Activated CD4-positive, alpha-beta T cell treated with anti-CD3 and anti-CD28 coated beads, Interleukin-2, amount 10 ng/mL, durations not matched to agents 24 days and 14 days (primary cell): ENCODE results near the gene DHFR. TPM values are rescaled to one million over a fixed set of nuclear protein-coding genes. Genes with fewer than 3 reads are reported as not detected.

Experiments
- DNase-seq: peaks from one replicate; pipeline ENCODE4 v3.0.0; 2022
- H3K27ac Mint-ChIP-seq: one replicate; pipeline ENCODE4 v1.8.0; 2022; ENCODE audit warnings: mild to moderate bottlenecking, mixed read lengths
- H3K27me3 Mint-ChIP-seq: one replicate; pipeline ENCODE4 v1.8.0; 2022; ENCODE audit warnings: mixed read lengths
- H3K36me3 Mint-ChIP-seq: one replicate; pipeline ENCODE4 v1.8.0; 2022; ENCODE audit warnings: low read depth, mild to moderate bottlenecking, mixed read lengths
- H3K4me1 Mint-ChIP-seq: one replicate; pipeline ENCODE4 v1.8.0; 2021; ENCODE audit warnings: mixed read lengths
- H3K4me3 Mint-ChIP-seq: one replicate; pipeline ENCODE4 v1.8.0; 2022; ENCODE audit warnings: mild to moderate bottlenecking, moderate library complexity, mixed read lengths
- H3K9me3 Mint-ChIP-seq: one replicate; pipeline ENCODE4 v1.8.0; 2021; ENCODE audit warnings: mixed read lengths
- intact Hi-C: fragments of 100-400 bp; cut with micrococcal nuclease; formaldehyde crosslinking; loops from one replicate; pipeline ENCODE4 v1.15.1; 2023
- total RNA-seq: library from RNA; stranded (reverse); gene quantifications from 2 replicates; pipeline ENCODE4 v1.2.3, GENCODE V29; 2022

The DHFR gene
- total RNA-seq = 66.5 and 73.4 TPM in 2 replicates

DNA sequence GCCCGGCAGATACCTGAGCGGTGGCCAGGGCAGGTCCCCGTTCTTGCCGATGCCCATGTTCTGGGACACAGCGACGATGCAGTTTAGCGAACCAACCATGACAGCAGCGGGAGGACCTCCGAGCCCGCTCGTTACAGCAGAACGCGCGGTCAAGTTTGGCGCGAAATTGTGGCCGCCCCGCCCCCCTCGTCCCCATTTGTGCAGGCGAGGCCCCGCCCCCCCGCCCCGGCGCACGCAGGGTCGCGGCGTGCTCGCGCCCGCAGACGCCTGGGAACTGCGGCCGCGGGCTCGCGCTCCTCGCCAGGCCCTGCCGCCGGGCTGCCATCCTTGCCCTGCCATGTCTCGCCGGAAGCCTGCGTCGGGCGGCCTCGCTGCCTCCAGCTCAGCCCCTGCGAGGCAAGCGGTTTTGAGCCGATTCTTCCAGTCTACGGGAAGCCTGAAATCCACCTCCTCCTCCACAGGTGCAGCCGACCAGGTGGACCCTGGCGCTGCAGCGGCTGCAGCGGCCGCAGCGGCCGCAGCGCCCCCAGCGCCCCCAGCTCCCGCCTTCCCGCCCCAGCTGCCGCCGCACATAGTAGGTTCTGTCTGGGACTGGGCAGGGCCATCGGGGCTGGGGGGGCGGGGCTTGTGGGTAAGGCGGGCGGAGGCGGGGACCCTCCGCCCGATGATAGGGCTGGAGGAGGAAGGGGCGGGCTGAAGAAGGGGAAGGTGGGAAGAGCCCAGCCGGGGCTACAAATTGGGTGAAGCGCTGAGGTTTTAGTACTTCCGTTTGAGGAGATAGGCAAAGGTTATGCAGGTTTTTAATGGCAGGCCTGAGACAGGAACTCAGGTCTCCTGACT, at the start of gene DHFR, which contains the start of gene MSH3:
Gene DHFR (minus strand): TSS at position 593 of the 840 bp plus-strand sequence. CDS start 494 bp downstream, at position 99.
Gene MSH3 (plus strand): TSS at position 262 of the 840 bp plus-strand sequence. CDS start 76 bp downstream, at position 338.
- Mint-ChIP-seq H3K27me3 (no peaks in the 10 kb centered on the region), H3K36me3 (peaks cover 38% of the 10 kb centered on the region), H3K4me3 (peak within 1 kb of the TSS; percentile 84), H3K4me1 (peaks cover 23% of the 10 kb centered on the region), H3K27ac (peak within 1 kb of the TSS; percentile 93), H3K9me3 (no peaks in the 10 kb centered on the region)
- peak; percentile 96 for DNase-seq
- intact Hi-C loops = loop anchor here (1.0 to 10.0 kb wide), 6 partner anchors 170 to 1100 kb away; partner anchors contain the start of genes FAM151B, SSBP2, TENT2 and ZCCHC9

DNA sequence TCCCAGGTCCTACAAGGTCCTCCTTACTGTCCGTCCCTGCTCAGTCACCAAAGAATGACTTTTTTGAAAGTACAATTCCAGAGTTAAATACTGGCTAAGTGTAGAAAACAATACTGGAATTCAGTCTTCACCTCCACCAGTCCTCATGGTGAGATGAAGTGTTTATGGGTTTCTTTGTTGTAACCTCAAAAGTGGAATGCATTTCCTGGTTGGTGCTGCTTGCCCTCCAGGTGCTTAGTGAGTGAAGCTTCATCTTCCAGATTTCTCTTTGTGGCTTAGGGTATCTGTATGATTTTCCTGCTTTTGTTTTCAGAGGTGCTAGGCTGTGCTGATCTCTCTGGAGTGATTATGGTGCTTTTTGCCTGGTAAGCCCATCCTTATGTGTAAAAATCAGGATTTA, 49.4 kb upstream of the DHFR start:
- peaks cover 34% of the 10 kb centered on the region for H3K36me3 Mint-ChIP-seq
- no peaks in the 10 kb centered on the region for H3K27me3 Mint-ChIP-seq
- H3K4me1 Mint-ChIP-seq = peaks cover 13% of the 10 kb centered on the region
- no peak overlapping the region for H3K27ac Mint-ChIP-seq
- DNase-seq = no peak
- H3K4me3 Mint-ChIP-seq = no peak overlapping the region
- intact Hi-C loops = no loop called here
- H3K9me3 Mint-ChIP-seq = no peaks in the 10 kb centered on the region

DNA sequence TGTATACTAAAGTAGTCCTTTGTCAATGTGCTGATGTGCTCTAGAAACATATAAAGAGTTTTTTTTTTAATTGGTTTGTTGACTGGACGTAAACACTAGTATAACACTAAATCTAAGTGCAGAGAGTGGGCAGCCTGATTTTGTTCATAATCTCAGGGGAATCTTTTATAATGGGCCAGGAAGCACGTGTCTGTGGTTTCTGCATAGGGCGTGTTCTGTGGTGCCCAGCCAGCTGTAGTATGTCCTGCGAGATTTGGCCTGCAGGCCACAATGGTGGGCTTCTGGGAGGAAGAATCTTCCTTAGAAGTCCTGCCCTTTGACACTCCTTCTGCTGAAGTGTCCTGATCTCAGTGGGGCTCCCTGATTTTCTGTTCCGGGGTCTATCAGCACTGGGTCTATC, 49.0 kb upstream of the DHFR start:
- peak; percentile 50 for DNase-seq
- H3K4me3 Mint-ChIP-seq = no peak overlapping the region
- intact Hi-C loops = no loop called here
- H3K27me3 Mint-ChIP-seq = no peaks in the 10 kb centered on the region
- H3K27ac Mint-ChIP-seq = no peak overlapping the region
- H3K9me3 Mint-ChIP-seq = no peaks in the 10 kb centered on the region
- H3K4me1 Mint-ChIP-seq = peaks cover 13% of the 10 kb centered on the region
- peaks cover 33% of the 10 kb centered on the region for H3K36me3 Mint-ChIP-seq

DNA sequence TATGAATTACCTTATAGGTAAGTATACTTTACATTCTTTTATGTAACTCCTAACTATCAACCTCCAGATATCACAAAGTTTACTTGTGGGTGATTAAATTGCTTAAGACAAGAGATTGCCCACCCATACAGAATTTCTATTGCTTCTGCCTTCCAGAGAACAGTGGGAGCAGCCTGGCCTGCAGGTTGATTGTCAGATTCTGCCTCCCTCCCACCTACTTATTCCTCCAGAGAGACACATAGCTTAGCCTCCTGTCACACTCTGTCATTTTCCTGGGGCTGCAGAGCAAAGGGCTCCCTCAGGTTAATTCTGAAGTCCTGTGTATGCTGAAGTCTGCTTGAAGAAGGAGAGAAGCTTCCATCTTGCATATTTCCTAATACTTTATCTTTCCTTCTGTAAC, 48.5 kb upstream of the DHFR start:
- Mint-ChIP-seq H3K4me3 (no peak overlapping the region), H3K27me3 (no peaks in the 10 kb centered on the region), H3K9me3 (no peaks in the 10 kb centered on the region), H3K27ac (no peak overlapping the region), H3K36me3 (peaks cover 33% of the 10 kb centered on the region), H3K4me1 (peaks cover 13% of the 10 kb centered on the region)
- intact Hi-C loops = no loop called here
- DNase-seq = peak; percentile 48

DNA sequence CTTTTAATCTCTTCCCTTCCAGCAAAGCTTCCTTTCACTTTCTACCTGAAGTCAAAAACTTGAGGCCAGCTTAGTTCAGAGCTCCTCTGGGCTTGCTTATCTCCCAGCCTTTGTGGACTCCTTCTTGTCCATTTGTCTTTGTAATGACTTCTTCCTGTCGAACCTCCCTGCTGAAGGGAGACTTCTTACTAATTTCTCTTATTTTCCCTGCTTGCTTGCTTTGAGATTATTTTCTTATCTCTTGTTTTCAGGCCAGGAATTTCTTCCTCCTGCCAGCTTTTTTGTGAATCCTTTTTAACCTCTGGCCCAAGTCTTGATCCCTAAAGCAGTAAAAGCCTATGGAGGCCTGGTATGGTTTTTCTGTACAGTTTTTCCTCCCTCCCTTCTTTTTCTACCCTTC, 46.8 kb upstream of the DHFR start:
- Mint-ChIP-seq H3K9me3 (no peaks in the 10 kb centered on the region), H3K36me3 (peaks cover 34% of the 10 kb centered on the region), H3K27ac (no peak overlapping the region), H3K27me3 (no peaks in the 10 kb centered on the region), H3K4me3 (no peak overlapping the region), H3K4me1 (peaks cover 13% of the 10 kb centered on the region)
- DNase-seq = no peak
- intact Hi-C loops = no loop called here

DNA sequence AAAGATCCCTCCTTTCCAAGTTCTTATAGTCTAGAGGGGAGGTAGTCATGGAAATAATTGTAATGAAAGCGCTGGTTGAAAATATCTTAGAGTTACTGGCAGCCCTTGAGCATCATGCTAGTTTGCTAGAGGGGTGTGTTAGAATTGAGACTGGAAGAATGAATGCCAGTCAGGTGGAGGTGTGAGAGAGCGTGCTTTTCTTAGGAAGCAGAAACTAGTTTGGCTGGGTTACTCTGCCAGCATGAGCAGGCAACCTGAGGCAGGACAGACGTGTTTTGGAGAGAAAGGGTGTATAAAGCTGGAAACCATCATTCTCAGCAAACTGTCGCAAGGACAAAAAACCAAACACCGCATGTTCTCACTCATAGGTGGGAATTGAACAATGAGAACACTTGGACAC, 43.6 kb upstream of the DHFR start:
- H3K36me3 Mint-ChIP-seq = peaks cover 29% of the 10 kb centered on the region

DNA sequence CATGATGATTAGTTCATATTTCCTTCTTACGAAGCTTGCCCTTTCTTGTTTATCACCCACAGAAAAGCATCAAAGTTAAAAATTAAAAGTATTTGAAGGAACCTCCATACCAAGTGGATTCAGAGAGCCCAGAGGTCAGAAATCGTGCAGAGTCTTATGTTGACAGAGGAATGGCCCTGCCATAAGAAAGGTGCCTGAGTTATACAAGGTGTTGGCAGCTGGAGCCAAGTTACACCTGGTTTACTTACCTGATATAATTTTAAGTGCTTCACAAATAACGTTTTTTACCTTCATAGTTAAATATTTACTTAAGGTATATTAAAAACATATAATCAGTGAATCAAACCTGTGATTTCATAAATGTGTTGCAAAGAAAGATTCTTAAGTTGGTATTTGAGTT, 42.3 kb upstream of the DHFR start:
- peaks cover 27% of the 10 kb centered on the region for H3K36me3 Mint-ChIP-seq
- no peak overlapping the region for H3K27ac Mint-ChIP-seq
- peaks cover 11% of the 10 kb centered on the region for H3K4me1 Mint-ChIP-seq
- H3K9me3 Mint-ChIP-seq = no peaks in the 10 kb centered on the region
- intact Hi-C loops = no loop called here
- H3K4me3 Mint-ChIP-seq = no peak overlapping the region
- no peak for DNase-seq
- no peaks in the 10 kb centered on the region for H3K27me3 Mint-ChIP-seq

More for the DNA sequence above, 43.6 kb upstream of the DHFR start:
- H3K9me3 Mint-ChIP-seq = no peaks in the 10 kb centered on the region
- DNase-seq = no peak
- intact Hi-C loops = no loop called here
- no peak overlapping the region for H3K4me3 Mint-ChIP-seq
- peaks cover 11% of the 10 kb centered on the region for H3K4me1 Mint-ChIP-seq
- no peaks in the 10 kb centered on the region for H3K27me3 Mint-ChIP-seq
- no peak overlapping the region for H3K27ac Mint-ChIP-seq

DNA sequence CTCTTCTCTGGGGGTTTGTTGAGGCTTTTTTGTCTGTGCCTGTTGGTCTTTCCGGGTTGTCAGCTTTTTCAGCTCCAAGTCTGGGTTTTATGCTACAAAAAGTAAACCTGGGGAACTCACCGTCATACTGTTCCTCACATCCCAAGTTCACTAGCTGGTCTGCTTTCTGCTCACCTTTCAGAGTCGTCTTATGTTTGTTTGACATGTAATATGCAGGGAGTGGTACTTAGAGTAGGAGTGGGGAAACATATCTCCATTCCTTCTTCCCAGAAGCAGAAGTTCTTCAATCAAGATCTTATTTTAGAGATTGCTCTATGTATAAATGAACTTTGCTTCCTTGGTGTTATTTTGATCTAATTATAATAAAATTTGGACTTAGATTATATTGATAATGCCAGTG, 41.7 kb upstream of the DHFR start:
- Mint-ChIP-seq H3K27ac (no peak overlapping the region), H3K9me3 (no peaks in the 10 kb centered on the region), H3K36me3 (peaks cover 24% of the 10 kb centered on the region), H3K4me3 (no peak overlapping the region), H3K27me3 (no peaks in the 10 kb centered on the region), H3K4me1 (peaks cover 10% of the 10 kb centered on the region)
- DNase-seq = no peak
- intact Hi-C loops = no loop called here

DNA sequence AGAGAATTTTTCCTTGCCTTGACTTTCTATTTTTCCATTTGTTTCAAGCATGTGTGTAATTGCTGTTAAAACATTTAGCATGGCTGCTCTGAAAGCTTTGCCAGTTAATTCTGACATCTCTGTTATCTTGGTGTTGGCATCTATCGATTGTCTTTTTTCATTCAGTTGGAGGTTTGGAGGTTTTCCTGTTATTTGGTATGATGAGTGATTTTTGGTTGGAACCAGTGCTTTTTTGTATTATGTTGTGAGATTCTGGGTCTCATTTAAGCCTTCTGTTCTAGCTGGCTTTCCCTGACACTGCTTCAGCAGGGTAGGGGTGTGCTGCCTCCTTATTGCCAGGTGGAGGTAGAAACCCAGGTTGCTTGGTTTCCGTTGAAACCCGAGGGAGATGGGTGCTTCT, 40.9 kb upstream of the DHFR start:
- H3K4me3 Mint-ChIP-seq = no peak overlapping the region
- H3K36me3 Mint-ChIP-seq = peaks cover 22% of the 10 kb centered on the region
- intact Hi-C loops = no loop called here
- H3K9me3 Mint-ChIP-seq = no peaks in the 10 kb centered on the region
- peak; percentile 22 for DNase-seq
- no peaks in the 10 kb centered on the region for H3K27me3 Mint-ChIP-seq
- H3K27ac Mint-ChIP-seq = no peak overlapping the region
- H3K4me1 Mint-ChIP-seq = peaks cover 8% of the 10 kb centered on the region

DNA sequence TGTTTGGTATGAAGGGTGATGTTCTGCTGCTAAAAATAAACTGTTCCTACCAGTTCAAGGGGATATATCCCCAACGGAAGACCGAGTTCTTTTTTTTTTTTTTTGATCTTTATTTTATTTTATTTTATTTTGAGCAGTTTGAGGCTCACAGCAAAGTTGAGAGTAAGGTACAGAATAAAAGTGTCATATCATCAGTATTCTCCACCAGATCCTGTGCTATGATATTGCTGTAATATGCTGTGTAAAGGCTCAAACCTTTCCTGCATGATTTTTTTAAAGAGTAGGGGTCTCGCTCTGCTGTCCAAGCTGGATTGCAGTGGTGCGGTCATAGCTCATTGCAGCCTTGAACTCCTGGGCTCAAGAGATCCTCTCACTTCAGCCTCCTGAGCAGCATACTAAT, 34.8 kb upstream of the DHFR start:
- intact Hi-C loops = loop anchor here (10.0 kb wide), 2 partner anchors 275 to 615 kb away; partner anchors contain the start of genes RASGRF2 and ZCCHC9
- Mint-ChIP-seq H3K4me1 (peaks cover 18% of the 10 kb centered on the region), H3K27ac (no peak overlapping the region), H3K9me3 (no peaks in the 10 kb centered on the region), H3K27me3 (no peaks in the 10 kb centered on the region), H3K36me3 (peaks cover 16% of the 10 kb centered on the region), H3K4me3 (no peak overlapping the region)
- DNase-seq = peak; percentile 34

DNA sequence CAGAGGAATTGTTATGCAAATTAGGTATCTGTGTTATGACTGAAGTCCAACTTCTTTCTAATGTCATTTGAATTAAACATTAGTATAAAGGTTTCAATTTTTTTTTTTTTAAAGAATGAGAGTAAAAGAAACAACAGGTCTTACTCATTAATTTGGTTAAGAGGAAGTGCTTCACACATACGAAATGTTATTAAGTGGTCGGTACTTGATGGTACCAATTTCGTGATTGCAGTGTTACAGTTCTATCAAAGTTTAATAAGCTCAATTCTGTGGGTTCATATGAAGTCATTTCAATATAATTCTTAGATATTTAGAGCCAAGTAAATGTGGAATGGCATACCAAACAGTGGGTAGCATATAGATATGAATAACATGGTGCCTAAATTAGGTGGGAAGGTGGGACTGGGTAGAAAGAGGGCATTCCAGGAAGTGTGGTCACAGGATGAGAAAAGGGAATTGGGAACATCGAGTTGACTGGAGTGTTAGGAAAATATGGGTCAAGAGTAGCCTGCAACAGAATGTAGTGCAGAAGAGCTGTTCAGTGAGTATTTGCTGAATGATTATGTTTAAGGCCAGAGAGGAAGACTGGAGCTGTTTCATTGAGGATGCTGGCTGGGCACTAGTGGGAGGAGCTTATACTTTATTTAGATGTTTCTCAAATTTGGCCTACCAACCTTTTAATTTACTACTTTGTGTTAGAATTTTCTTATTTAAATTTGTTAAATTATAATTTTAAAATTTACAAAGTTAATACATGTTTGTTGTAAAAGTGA, 34.1 kb upstream of the DHFR start:
- Mint-ChIP-seq H3K4me1 (peaks cover 20% of the 10 kb centered on the region), H3K27ac (no peak overlapping the region), H3K36me3 (peaks cover 22% of the 10 kb centered on the region), H3K4me3 (no peak overlapping the region), H3K9me3 (no peaks in the 10 kb centered on the region), H3K27me3 (no peaks in the 10 kb centered on the region)
- intact Hi-C loops = loop anchor here (10.0 kb wide), 2 partner anchors 276 to 616 kb away; partner anchors contain the start of genes RASGRF2 and ZCCHC9
- DNase-seq = peak; percentile 47

DNA sequence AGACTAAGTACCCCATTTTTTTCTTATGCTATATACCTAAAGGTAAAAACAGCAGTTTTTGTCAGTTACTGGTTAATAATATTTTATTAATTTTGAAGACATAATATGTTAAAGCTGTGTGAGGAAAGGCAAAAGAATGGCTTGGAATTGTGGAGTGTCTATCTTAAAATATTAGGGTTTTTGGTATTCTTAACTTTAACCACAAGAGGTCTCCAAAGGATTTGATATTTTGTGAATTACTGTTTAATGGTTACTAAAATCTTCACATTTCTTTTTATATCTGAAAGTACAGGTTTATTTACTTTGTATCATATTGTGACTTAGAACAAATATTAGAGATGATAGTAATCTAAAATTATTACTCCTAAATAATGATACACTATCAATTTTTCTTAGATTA, 32.0 kb upstream of the DHFR start:
- Mint-ChIP-seq H3K27me3 (no peaks in the 10 kb centered on the region), H3K27ac (no peak overlapping the region), H3K4me3 (no peak overlapping the region), H3K9me3 (no peaks in the 10 kb centered on the region), H3K36me3 (peaks cover 36% of the 10 kb centered on the region), H3K4me1 (peaks cover 20% of the 10 kb centered on the region)
- no peak for DNase-seq
- intact Hi-C loops = loop anchor here (1.0 to 10.0 kb wide), 5 partner anchors 278 to 618 kb away; partner anchors contain the start of genes RASGRF2 and ZCCHC9

DNA sequence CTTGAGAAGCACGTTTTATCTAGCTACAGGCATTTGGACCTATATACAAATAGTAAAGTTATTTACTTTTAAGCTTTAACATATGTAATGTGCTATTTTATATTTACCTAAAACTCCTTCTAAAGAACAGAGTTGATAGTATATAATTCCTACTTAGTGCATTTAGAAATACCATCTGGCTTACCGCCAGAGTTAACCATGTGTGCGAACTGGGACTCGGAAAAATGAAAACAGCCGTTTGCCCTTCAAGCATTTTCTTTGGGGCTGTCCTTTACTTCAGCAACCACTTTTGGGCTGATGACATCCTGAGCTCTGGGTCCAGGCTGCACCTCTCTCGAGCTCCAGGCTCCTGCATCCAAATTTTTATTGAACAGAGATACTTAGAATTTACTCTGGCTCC, 21.9 kb upstream of the DHFR start:
- H3K27me3 Mint-ChIP-seq = no peaks in the 10 kb centered on the region
- H3K4me3 Mint-ChIP-seq = no peak overlapping the region
- H3K4me1 Mint-ChIP-seq = peaks cover under 1% of the 10 kb centered on the region
- intact Hi-C loops = no loop called here
- peaks cover 31% of the 10 kb centered on the region for H3K36me3 Mint-ChIP-seq
- no peak for DNase-seq
- H3K27ac Mint-ChIP-seq = no peak overlapping the region
- no peaks in the 10 kb centered on the region for H3K9me3 Mint-ChIP-seq
